Thyroid gland (tissue), 4 donors: ENCODE data around the gene SH2D1A.

Experiments used
- CTCF ChIP-seq, 6 experiments: fragments of 200-600 bp in 3 of 6; fragments of 450-650 bp in 3 of 6; sonication (generic) in 3 of 6; IDR thresholded peaks; one replicate each; pipeline ENCODE4 v1.5.1; 2016 to 2019; ENCODE audit warnings: antibody characterized with exemption in 6 of 6, mild to moderate bottlenecking in 2 of 6, inconsistent platforms in 1 of 6, moderate library complexity in 1 of 6
- POLR2A ChIP-seq, 2 donors: fragments of 450-650 bp; IDR thresholded peaks; one replicate each; pipeline ENCODE4 v1.6.1; 2017; ENCODE audit warnings: antibody characterized with exemption in 2 of 2, mild to moderate bottlenecking in 2 of 2, moderate library complexity in 1 of 2

DNA sequence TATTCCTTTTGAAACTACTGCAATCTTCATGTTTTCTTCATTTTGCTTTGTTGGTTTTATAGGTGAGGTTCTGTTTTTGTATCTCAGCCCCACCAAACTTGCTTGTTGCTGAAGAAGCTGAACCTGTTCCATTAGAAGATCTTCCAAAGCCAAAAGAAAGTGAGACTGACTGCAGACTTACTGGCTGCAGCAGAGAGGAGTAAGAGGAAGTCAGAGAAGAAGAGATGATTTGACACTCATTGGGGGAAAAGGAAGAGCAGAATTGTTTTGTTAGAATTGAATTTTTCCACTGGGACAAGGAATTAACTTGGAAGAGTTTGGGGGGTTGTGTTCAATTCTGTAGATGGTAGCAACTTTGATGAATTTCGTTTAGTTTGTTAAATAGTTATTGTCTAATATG, 10.8 kb upstream of the SH2D1A start:
- TF ChIP-seq CTCF (IDR thresholded peaks at IDR 0.05) (no peak), POLR2A (IDR thresholded peaks at IDR 0.05) (no peak)
